WERI-Rb-1 (cell line): ENCODE data around the gene KCNA1.

ENCODE experiments used
- DNase-seq: peaks from one replicate; pipeline ENCODE4 v3.0.0-alpha.2; 2020
- H3K27ac ChIP-seq: fragments of 250-450 bp; sonication (Bioruptor Pico); 2 replicates; pipeline ENCODE4 v1.5.1; 2020; ENCODE audit warnings: mild to moderate bottlenecking, moderate library complexity
- H3K27me3 ChIP-seq: fragments of 250-450 bp; sonication (Bioruptor Pico); 2 replicates; pipeline ENCODE4 v1.5.1; 2021; ENCODE audit warnings: mild to moderate bottlenecking, low read depth, moderate library complexity; ENCODE audit not compliant: insufficient read depth, severe bottlenecking
- H3K36me3 ChIP-seq: fragments of 250-450 bp; sonication (Bioruptor Pico); 2 replicates; pipeline ENCODE4 v1.5.1; 2020; ENCODE audit warnings: mild to moderate bottlenecking, moderate library complexity
- H3K4me3 ChIP-seq: 2 replicates; pipeline ENCODE4 v1.5.1; 2011; ENCODE audit warnings: low read depth, mild to moderate bottlenecking, control low read depth, low read length
- H3K9me3 ChIP-seq: fragments of 250-450 bp; sonication (Bioruptor Pico); 2 replicates; pipeline ENCODE4 v1.5.1; 2021; ENCODE audit warnings: mild to moderate bottlenecking, moderate library complexity; ENCODE audit not compliant: severe bottlenecking
- CTCF ChIP-seq: IDR thresholded peaks from 2 replicates; pipeline ENCODE4 v1.5.1; 2011; ENCODE audit warnings: low read depth, mild to moderate bottlenecking, control low read depth, inconsistent platforms, low read length

Gene KCNA1

GRCh38 chr12:4909734-4910501 is at the start of gene KCNA1:
KCNA1 (plus strand) TSS chr12:4909905; CDS start chr12:4911379, 1,474 bp downstream.
- DNase-seq: no peak
- Histone ChIP-seq H3K36me3 (no peaks in the 10 kb centered on the region), H3K9me3 (peaks cover 12% of the 10 kb centered on the region), H3K4me3 (peak within 1 kb of the TSS; percentile 23), H3K27ac (no peak within 1 kb of the TSS), H3K27me3 (peaks cover 83% of the 10 kb centered on the region)
- no peak for TF ChIP-seq CTCF

GRCh38 chr12:4860741-4861140 is 49.0 kb upstream of the KCNA1 start:
- Histone ChIP-seq H3K4me3 (no peak overlapping the region), H3K36me3 (no peaks in the 10 kb centered on the region), H3K9me3 (no peaks in the 10 kb centered on the region), H3K27ac (no peak overlapping the region), H3K27me3 (peaks cover 5% of the 10 kb centered on the region)
- DNase-seq: no peak
- no peak for TF ChIP-seq CTCF

- Histone ChIP-seq H3K9me3 (no peaks in the 10 kb centered on the region), H3K27me3 (no peaks in the 10 kb centered on the region), H3K27ac (no peak overlapping the region), H3K4me3 (no peak overlapping the region), H3K36me3 (no peaks in the 10 kb centered on the region)
- no peak for DNase-seq
- no peak for TF ChIP-seq CTCF
These were observed 46.9 kb upstream of the KCNA1 start for GRCh38 chr12:4862809-4863208.

GRCh38 chr12:4864575-4864974 is 45.1 kb upstream of the KCNA1 start:
- no peaks in the 10 kb centered on the region for H3K27me3 ChIP-seq

GRCh38 chr12:4865246-4865645 is 44.5 kb upstream of the KCNA1 start:
- H3K36me3 ChIP-seq: no peaks in the 10 kb centered on the region
- no peaks in the 10 kb centered on the region for H3K9me3 ChIP-seq
- no peak overlapping the region for H3K27ac ChIP-seq
- no peak overlapping the region for H3K4me3 ChIP-seq
- H3K27me3 ChIP-seq: no peaks in the 10 kb centered on the region
- DNase-seq: no peak
- no peak for TF ChIP-seq CTCF

More at GRCh38 chr12:4864575-4864974, 45.1 kb upstream of the KCNA1 start:
- Histone ChIP-seq H3K9me3 (no peaks in the 10 kb centered on the region), H3K4me3 (no peak overlapping the region), H3K27ac (no peak overlapping the region), H3K36me3 (no peaks in the 10 kb centered on the region)
- TF ChIP-seq CTCF: no peak
- no peak for DNase-seq

- H3K4me3 ChIP-seq: no peak overlapping the region
- no peak overlapping the region for H3K27ac ChIP-seq
- no peaks in the 10 kb centered on the region for H3K27me3 ChIP-seq
- no peaks in the 10 kb centered on the region for H3K9me3 ChIP-seq
- H3K36me3 ChIP-seq: no peaks in the 10 kb centered on the region
- DNase-seq: no peak
- no peak for TF ChIP-seq CTCF
These were observed 43.4 kb upstream of the KCNA1 start for GRCh38 chr12:4866299-4866698.
